MM.1S (cell line): ENCODE measurements around the gene KCNT1.

Source experiments
- EZH2 ChIP-seq: fragments of 300-600 bp; sonication (generic); optimal IDR thresholded peaks from 2 replicates; pipeline ENCODE3; 2017; ENCODE audit warnings: low read depth, mild to moderate bottlenecking, antibody characterized with exemption, low read length, mixed read lengths
- EZH2phosphoT487 ChIP-seq: fragments of 300-600 bp; sonication (generic); IDR thresholded peaks from 2 replicates; pipeline ENCODE4 v1.6.1; 2018; ENCODE audit warnings: antibody characterized with exemption, low read length
- TF ChIP-seq, protein P1 (sequence below): fragments of 300-600 bp; sonication (generic); IDR thresholded peaks from 2 replicates; pipeline ENCODE4 v1.5.1; 2016; ENCODE audit warnings: antibody characterized with exemption, low read length, mixed read lengths

DNA sequence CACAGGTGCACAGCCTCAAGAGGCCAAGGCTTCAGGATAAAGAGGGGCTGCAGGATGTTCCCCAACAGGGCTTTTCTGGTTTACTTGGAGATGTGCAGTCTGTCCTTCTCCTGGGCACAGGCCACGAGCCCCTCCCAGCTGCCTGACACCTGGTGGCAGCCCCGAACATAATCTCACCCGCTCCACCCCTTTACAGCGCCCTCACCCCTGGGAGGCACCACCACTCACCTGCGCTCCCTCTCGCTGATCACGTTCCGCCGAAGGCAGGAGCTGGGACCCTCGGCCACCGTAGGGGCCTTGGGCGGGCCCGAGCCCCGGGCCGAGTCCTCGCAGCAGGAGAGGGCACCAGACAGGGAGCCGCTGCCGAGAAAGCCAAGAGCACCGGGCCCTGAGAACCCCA is 3.2 kb upstream of the KCNT1 start:
- TF ChIP-seq EZH2phosphoT487 (no peak), EZH2 (no peak)
- TF ChIP-seq, protein P1, sequence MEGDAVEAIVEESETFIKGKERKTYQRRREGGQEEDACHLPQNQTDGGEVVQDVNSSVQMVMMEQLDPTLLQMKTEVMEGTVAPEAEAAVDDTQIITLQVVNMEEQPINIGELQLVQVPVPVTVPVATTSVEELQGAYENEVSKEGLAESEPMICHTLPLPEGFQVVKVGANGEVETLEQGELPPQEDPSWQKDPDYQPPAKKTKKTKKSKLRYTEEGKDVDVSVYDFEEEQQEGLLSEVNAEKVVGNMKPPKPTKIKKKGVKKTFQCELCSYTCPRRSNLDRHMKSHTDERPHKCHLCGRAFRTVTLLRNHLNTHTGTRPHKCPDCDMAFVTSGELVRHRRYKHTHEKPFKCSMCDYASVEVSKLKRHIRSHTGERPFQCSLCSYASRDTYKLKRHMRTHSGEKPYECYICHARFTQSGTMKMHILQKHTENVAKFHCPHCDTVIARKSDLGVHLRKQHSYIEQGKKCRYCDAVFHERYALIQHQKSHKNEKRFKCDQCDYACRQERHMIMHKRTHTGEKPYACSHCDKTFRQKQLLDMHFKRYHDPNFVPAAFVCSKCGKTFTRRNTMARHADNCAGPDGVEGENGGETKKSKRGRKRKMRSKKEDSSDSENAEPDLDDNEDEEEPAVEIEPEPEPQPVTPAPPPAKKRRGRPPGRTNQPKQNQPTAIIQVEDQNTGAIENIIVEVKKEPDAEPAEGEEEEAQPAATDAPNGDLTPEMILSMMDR = no peak
